SK-N-SH treated with all-trans-retinoic acid at 6 μM for 48 hours (cell line): ENCODE measurements around the gene TOP2A.

Source experiments
- ESRRG ChIP-seq: fragments of 250-450 bp; sonication (Bioruptor Pico); IDR thresholded peaks from 2 replicates; pipeline ENCODE4 v1.6.1; 2021; ENCODE audit warnings: mild to moderate bottlenecking
- ZC3H10 ChIP-seq: fragments of 250-450 bp; sonication (Bioruptor Pico); IDR thresholded peaks from 2 replicates; pipeline ENCODE4 v1.5.1; 2021; ENCODE audit warnings: mild to moderate bottlenecking, moderate library complexity
- TF ChIP-seq, protein P1 (sequence below): fragments of 250-450 bp; sonication (Bioruptor Pico); IDR thresholded peaks from 2 replicates; pipeline ENCODE4 v1.8.0; 2020; ENCODE audit warnings: mild to moderate bottlenecking, moderate library complexity, borderline replicate concordance

DNA sequence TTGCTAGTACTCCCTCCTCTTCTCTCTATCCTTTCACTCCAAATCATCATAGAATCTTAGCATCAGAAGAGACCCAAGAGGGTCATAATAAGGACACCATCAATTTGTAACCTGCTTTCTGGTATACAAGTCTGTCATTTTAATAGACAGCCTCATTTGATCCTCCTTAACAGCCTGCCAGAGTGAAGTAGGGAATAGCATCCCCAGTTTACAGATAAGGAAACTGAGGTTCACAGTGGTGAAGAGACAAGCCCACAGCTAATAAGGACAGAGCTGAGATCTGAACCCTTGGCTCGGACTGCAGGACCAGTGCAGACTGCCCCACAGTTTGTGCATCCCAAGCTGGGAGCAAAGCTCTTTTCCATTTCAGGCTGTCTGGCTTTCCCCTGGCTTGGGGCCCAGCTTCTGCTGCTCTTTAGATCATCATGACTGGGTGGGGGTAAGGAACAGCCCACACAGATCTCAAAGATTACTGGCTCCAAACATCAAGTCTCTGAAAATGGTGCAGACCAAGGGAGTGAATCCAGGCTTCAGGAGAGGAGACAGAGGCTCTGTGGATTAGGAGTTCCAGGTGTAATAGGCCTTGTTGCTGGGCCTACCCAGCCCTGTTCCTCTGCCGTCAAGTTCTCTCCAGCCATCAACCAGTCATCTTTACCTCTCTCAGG is 15.3 kb upstream of the TOP2A start:
- TF ChIP-seq ESRRG (CRISPR knock-in tag): no peak
- no peak for TF ChIP-seq ZC3H10 (CRISPR knock-in tag)
- TF ChIP-seq, protein P1, sequence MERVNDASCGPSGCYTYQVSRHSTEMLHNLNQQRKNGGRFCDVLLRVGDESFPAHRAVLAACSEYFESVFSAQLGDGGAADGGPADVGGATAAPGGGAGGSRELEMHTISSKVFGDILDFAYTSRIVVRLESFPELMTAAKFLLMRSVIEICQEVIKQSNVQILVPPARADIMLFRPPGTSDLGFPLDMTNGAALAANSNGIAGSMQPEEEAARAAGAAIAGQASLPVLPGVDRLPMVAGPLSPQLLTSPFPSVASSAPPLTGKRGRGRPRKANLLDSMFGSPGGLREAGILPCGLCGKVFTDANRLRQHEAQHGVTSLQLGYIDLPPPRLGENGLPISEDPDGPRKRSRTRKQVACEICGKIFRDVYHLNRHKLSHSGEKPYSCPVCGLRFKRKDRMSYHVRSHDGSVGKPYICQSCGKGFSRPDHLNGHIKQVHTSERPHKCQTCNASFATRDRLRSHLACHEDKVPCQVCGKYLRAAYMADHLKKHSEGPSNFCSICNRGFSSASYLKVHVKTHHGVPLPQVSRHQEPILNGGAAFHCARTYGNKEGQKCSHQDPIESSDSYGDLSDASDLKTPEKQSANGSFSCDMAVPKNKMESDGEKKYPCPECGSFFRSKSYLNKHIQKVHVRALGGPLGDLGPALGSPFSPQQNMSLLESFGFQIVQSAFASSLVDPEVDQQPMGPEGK (CRISPR knock-in tag): no peak
